KBM-7 (cell line): ENCODE results near the gene SMG6.
"Not testable (repeated sequence)": the region's sequence is repeated elsewhere in the genome, so short reads cannot be mapped to it uniquely, and the experiment has no call there.

Experiments
- DNase-seq: peaks from one replicate; pipeline ENCODE4 v3.0.0-alpha.2; 2015
- in situ Hi-C: fragments of 300-500 bp; cut with MboI; formaldehyde crosslinking; loops from 2 replicates; pipeline ENCODE4 v1.14.3; 2020; ENCODE audit warnings: low sequenced_read_pairs, low pct_unique_long_range_greater_than_20kb, mixed read lengths

The SMG6 gene

DNA sequence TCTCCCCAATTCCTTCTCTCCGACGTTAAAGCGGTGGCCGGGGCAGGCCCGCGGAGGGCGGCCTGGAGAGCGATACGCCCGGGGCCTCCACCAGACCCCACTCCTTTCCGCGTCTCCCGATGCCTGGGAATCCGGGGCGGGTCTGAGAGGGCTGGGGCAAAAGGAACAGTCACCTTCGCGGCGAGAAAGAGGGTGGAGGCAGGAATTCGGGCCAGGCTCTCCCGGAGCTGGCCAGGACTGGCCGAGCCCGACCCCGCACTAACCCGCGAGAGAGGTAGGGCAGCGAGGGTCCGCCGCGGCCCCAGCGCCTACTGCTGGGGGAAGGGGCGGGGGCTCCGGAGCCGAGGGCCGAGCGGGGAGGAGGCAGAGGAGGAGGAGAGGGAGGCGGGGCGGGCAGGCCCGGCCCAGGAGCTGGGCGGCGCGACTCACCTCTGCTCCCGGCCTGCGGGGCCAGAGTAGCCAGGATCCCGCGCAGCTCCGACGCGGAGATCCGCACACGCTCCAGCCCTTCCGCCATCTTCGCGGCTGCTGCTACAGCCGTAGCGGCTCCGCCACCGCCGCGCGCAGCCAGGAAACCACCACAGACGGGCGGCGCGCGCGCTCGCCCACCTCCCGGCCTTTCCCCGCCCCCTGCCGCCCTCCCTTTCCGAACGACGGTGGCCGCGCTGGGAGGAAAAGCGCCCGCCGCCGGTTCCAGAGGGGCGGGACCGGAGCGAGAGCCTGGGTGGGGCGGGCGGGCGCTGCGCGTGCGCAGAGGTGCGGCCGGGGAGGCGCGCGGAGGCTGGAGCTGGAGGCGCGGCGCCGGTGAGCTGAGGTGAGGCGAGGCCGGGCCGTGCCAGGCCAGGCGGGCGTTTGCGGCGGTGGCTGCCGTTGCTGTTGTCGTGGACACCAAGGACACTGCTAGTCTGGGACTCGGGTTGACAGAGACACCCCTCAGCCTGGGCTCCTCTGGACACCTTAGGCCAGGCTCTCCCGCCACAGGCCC, at the start of gene SMG6, which contains the start of gene SRR:
Gene SMG6, minus strand, starts transcription at position 582 of the 985 bp plus-strand sequence. Its CDS starts 65 bp downstream, at position 517.
Gene SRR, plus strand, starts transcription at position 747 of the 985 bp plus-strand sequence. CDS start 11,611 bp downstream, outside the sequence.
- in situ Hi-C loops: no loop called here
- peak; percentile 82 for DNase-seq

DNA sequence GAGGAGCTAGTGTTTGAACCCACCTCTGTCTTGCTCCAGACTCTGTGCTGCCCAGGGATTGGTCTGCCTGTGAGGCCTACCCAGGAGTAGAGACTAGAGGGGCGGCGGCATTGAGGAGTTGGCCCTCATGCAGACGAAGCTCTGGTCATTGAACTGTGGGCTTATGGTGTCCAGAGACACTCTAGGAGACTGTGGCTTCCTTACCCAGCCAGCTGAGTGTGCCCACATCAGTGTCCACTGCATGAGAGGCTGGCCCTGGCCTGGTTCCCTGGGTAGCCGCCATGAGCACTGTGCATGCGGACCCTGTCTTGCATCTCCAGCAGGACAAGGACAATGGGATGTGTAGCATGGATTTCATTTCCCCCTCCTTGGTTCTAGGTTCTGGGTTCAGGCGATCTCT, 47.7 kb upstream of the SMG6 start:
- DNase-seq: no peak
- in situ Hi-C loops: no loop called here

DNA sequence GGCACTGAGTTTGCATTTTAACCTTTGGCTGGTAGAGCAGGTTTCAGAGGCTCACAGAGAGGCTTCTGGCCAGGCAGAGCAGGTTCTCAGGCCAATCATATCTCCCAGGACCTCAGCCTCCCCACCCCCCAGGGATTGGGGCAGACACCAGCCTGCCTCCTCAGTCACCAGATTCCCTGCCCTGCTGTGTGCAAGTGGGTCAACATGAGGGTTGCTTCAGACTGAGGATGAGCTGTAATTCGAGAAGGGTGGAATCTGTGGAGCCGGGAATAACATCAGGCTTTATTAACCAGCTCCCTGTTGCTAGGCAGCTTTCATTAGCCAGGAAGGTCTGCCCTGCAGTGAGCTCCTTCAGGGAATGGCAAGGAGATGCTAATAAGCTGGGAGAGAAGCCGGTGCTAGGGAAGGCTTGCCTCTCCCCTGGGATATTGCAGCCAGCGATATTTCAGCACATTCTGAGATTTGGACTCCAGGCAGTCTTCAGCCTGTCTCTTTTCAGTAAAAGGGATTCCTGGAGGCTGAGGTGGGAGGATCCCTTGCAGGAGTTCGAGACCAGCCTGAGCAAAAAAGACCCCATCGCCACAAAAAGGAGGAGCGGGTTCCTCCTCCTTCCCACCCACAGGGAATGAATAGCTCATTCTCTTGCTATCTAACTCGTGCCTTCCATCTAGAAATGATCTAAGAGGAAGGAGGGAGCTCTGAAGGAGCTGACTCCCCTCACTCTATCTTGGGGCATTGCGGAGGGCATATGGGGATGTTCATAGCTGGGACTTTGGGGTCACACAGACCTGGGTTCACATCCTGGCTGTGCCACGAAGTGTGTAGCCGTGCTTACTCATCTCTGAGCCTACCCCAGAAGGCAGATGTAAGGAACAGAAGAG, 44.5 kb upstream of the SMG6 start:
- in situ Hi-C loops: no loop called here
- no peak for DNase-seq

DNA sequence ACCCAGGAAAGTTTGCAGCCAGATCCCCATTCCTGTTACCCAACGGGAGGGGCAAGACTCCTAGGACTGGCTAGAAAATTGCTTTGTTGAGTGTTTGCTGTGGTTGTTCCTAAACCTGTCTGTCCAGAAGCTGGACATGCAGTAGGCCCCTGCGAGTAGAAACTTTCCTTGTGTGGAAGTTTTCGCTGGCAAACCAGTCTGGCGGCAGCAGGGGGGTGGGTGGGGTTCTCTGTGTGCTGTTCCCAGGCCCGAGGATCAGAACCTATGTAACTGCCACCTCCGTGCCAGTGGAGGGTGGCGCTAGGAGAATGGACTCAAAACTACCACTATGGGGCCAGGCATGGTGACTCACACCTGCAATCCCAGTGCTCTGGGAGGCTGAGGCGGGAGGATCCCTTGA, 42.9 kb upstream of the SMG6 start:
- DNase-seq: no peak
- in situ Hi-C loops: no loop called here

GRCh38 chr17:2344528-2344927, 40.9 kb upstream of the SMG6 start:
- no peak for DNase-seq
- in situ Hi-C loops: no loop called here

DNA sequence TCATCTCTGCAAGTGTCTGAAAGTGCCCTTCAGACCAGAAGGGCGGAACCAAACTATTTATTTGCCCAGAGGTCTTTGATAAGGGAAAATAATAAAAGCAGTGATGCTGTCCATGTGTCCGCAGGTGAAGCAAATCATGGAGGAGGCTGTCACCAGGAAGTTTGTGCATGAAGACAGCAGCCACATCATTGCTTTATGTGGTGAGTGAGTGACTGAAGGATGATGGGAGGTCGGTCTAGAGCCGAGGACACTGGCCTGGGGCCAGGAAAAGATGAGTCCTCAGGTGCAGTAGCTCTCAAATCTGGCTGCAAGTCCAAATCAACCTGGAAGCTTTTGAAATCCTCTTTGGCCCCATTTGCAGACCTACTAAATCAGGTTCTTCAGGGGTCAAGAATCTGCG, 39.8 kb upstream of the SMG6 start:
- DNase-seq: no peak
- in situ Hi-C loops: no loop called here

DNA sequence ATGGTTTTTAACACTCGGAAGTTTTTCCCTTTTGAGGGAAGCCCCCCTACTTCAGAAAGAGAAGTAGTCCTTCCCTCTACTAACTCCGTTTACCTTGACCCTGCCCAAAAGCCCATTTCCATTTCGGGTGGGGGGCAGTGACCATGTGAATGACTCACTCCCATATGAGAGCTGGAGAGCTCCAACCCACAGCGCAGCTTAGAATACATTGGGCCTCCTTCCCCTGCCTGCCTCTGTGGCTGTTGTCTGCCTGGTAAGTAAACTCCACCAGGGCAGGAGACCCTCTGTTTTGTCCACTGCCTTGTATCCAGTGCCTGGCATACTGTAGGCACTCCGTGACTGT, 34.7 kb upstream of the SMG6 start:
- DNase-seq: no peak
- in situ Hi-C loops: no loop called here

DNA sequence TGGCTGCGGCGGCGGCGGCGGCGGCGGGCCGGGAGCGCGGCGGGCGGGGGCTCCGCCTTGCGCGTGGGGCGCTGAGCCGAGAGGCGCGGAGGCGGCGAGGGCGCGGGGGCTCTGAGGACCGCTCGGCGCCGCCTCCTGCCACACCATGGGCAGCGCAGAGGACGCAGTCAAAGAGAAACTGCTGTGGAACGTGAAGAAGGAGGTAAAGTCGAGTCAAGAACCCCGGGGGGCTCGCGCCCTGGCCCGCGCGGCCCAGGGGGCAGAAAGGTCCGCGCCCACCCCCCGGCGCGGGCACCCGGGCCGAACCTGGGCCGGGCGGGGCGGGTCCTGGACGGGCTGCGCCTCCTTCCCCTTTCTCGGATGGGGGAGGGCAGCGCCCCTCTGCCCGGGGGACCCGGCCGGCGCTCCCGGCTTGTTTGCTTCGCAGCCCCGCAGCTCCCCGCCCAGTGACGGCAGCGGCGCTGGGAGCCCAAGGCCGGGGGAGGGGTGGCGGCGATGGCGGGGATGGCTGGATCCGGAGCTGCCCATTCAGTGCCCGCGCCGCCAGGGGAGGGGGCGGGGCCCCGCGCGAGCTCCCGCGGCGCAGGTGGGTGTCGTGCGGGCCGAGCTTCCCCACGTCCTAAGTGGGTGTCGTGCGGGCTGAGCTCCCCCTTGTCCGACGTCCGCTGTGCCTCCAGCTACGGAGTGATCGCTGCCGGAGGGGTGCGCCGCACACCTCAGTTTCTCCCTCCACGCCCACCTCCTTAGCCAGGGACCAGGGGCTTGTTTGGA, 34.1 kb upstream of the SMG6 start:
- DNase-seq: peak; percentile 50
- in situ Hi-C loops: no loop called here

- no peak for DNase-seq
- in situ Hi-C loops: no loop called here
Observed at GRCh38 chr17:2336852-2337543, 33.4 kb upstream of the SMG6 start, which contains the start of gene SGSM2. Gene SGSM2 (plus strand): TSS chr17:2337501. CDS start chr17:2337689, 188 bp downstream.

DNA sequence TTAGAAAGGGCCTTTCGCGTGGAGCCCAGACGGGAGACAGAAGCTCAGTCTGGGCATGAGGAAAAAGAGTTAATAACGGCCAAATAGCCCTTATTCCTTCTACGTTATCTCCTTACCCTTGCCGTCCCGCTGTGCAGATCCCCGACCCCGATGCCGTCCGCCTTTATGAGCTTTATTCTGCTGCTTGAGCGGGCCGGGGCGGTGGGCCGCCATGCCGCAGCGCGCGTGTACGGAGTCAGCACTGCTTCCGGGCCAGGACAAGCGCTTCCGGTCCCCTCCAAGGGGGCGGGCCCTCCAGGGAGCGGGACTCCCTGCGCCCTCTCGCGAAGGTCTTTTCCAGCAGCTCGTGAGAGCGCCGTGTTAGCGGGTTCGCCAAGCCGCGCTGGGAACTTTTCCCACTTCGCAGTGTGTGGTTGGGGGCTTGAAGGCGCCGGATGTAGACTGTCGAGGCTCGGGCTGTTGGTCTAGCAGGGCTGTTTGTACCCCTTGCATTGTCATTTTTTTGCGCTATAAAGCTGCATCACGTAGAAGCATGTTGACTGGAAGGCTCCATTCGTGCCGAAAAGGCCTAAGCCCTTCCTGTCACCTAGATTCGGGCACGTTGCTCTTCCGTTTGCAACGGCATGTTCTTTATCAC, 32.7 kb upstream of the SMG6 start, which contains the start of gene TSR1:
Gene TSR1, minus strand, starts transcription at position 243 of the 637 bp plus-strand sequence. Its CDS starts 30 bp downstream, at position 213.
- DNase-seq: peak; percentile 92
- in situ Hi-C loops: no loop called here

DNA sequence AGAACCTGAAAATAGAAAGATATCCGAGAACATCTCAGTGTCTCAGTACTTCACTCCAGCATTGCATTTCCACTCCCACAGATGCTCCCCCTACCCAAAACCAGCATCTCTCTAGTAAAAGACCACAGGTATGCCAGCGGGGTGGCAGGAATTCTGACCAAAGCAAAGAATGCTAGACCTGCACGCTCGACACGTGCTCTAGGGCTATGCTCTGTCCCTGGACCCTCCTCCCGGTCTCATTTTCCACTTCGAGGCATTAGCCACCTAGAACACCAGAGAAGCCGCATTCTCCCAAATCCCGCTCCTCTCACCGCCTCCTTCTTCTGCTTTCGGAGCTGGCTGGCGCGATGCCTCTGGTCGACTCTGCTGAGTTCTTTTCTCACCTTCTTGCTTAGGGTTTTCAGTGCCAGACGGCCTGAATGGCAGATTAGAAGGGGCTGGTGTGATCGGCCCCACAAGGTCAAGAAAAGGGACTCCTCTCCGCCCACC, 32.2 kb upstream of the SMG6 start:
- no peak for DNase-seq
- in situ Hi-C loops: no loop called here

DNA sequence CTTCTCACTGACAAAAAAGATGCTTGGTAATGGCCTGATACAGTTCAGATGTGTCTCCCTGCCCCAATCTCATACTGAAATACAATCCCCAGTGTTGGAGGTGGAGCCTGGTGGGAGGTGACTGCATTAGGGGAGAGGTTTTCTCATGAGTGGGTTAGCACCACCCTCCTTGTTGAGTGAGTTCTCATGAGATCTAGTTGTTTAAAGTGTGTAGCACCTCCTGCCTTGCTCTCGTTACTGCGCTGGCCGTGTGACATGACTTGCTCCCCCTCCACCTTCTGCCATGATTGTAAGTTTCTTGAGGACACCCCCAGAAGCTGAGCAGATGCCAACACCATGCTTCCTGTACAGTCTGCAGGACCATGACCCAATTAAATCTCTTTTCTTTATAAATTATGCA, 27.7 kb upstream of the SMG6 start:
- no peak for DNase-seq
- in situ Hi-C loops: no loop called here

DNA sequence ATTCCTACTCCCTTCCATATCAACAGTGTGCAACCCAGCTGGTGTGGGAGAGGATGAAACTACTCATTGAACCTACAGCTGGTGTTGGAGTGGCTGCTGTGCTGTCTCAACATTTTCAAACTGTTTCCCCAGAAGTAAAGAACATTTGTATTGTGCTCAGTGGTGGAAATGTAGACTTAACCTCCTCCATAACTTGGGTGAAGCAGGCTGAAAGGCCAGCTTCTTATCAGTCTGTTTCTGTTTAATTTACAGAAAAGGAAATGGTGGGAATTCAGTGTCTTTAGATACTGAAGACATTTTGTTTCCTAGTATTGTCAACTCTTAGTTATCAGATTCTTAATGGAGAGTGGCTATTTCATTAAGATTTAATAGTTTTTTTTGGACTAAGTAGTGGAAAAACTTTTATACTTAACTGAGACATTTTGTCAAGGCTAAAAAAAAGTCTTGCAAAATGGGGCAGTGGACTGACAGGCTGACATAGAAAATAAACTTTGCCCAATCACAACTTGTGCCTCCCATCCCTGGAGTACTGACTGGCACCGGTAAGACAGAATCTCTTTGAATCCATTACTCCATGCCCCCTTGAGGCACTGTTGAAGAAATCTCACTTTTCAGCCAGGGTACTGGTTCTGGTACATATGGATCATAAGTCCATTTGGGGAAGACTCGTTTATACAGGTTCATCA, 20.2 kb upstream of the SMG6 start:
- in situ Hi-C loops: no loop called here
- no peak for DNase-seq

DNA sequence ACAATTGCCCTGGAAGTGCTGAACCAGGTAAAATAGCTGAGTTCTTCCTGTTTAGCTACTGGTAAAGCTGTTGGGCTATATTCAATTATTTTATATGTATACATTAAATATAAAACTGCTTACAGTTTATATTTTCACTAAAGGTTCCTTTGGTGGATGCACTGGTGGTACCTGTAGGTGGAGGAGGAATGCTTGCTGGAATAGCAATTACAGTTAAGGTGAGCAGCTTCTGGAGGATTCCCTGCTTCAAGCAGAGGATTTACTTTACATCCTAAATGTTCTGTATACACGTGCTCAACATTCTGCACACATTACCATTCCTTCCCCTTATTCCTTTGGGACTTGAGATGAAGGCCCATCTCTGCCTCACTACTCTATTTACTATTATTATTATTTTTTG, 17.8 kb upstream of the SMG6 start:
- in situ Hi-C loops: no loop called here
- no peak for DNase-seq

DNA sequence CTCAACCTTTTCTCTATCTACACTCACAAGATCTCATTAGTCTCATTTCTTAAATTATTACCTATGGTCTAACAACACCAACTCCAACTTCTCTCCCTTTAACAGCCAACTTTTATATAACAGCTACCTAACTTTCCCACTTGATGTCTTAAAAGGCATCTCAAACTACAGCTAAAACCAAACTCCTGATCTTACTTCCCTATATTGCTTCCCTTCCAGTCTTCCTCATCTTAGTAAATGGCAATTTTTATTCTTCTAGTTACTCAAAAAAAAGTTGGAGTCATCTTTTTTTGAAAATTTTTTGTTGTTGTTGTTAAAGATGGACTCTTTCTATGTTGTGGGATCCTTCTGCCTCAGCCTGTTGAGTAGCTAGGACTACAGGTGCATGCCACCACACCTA, 15.5 kb upstream of the SMG6 start:
- in situ Hi-C loops: no loop called here
- no peak for DNase-seq

DNA sequence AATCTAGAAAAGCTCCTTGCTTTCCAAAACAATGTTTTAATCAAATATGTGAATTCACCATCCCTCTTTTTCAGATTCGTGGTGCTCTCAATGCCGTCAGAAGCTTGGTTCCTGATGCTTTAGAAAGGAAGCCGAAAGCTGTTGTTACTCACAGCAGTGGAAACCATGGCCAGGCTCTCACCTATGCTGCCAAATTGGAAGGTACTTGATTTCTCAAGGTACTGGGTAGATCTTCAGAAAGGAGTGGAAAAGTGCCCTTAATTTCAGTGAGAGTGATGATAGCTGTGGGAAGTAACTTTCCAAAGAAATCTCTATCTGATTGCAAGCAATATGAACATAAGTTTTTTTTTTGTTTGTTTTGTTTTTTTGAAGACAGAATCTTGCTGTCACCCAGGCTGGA, 14.2 kb upstream of the SMG6 start:
- in situ Hi-C loops: no loop called here

DNA sequence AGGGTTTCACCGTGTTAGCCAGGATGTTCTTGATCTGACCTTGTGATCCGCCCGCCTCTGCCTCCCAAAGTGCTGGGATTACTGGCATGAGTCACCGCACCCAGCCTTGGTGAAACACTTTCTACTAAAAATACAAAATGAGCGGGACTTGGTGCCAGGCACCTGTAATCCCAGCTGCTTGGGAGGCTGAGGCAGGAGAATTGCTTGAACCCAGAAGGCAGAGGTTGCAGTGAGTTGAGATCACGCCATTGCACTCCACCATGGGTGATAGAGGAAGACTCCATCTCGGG, 13.3 kb upstream of the SMG6 start:
- in situ Hi-C loops, DNase-seq: not testable (repeated sequence)

More for the DNA sequence above, 14.2 kb upstream of the SMG6 start:
- no peak for DNase-seq
